DMS 273 treated with DMSO at 0.1 percent for 48 hours (cell line): Measurements from ENCODE around the gene CACFD1.
A peak's percentile ranks its signal among the peaks of the same experiment; 100 is the strongest.

ENCODE experiments used
- DNase-seq: peaks from one replicate; lab custom pipeline; 2025; lab: John Stamatoyannopoulos, UW

Gene CACFD1

DNA sequence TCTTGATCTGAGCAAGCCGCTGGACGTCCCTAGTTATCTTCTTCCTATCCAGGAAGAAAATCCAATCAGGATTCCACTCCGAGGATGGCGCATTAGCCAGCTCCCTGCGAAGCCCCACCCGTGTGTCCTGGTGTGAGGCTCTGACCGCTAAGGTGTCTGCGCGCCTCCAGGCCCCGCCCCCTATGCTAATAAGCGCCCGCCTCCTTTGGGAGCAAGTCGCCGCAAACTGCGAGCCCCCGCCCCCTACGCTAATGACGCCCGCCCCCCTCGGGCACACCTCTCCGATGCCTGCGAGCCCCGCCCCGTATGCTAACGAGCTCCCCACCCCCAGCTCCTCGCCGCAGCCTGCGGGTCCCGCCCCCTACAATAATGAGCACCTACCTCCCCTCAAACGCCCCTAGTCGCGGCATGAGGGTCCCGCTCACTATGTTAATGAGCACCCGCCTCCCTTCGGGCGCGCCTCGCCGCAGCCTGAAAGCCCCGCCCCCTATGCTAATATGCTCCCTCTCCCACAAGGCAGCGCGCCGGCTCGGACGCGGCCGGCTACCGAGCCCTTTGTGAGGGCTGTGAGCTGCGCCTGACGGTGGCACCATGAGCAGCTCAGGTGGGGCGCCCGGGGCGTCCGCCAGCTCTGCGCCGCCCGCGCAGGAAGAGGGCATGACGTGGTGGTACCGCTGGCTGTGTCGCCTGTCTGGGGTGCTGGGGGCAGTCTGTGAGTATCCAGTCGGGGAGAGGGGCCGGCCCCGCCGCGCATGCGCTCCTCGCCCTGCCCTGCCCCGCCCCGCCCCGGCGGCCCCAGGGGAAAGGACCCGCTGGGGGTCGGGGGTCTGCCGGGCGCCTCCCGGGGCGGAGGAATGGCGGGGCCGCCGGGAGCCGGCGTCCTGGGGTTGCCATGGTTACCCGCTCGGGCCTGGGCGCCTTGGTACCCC, at the start of gene CACFD1:
Gene CACFD1 (plus strand): TSS at position 503 of the 929 bp plus-strand sequence. CDS start 89 bp downstream, at position 592.
- DNase-seq: peak; percentile 79

DNA sequence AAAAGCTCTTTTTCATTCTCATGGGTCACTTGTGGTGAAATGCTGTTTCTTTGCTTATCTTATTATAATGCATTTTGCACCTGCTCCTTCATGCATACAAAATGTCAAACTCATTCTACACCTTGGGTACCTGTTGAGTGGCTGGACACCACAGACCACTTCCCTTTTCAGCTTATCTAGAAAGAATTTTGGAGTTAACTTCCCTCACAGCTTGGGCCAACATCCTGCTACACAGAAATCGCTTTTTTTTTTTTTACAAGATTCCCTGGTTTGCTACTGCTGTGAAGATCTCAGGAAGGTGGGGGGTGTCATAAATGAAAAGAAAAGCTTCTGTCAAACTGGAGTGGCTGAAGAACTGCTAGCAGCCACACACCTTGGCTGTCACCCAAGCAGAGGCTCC, 44.6 kb upstream of the CACFD1 start:
- no peak for DNase-seq

DNA sequence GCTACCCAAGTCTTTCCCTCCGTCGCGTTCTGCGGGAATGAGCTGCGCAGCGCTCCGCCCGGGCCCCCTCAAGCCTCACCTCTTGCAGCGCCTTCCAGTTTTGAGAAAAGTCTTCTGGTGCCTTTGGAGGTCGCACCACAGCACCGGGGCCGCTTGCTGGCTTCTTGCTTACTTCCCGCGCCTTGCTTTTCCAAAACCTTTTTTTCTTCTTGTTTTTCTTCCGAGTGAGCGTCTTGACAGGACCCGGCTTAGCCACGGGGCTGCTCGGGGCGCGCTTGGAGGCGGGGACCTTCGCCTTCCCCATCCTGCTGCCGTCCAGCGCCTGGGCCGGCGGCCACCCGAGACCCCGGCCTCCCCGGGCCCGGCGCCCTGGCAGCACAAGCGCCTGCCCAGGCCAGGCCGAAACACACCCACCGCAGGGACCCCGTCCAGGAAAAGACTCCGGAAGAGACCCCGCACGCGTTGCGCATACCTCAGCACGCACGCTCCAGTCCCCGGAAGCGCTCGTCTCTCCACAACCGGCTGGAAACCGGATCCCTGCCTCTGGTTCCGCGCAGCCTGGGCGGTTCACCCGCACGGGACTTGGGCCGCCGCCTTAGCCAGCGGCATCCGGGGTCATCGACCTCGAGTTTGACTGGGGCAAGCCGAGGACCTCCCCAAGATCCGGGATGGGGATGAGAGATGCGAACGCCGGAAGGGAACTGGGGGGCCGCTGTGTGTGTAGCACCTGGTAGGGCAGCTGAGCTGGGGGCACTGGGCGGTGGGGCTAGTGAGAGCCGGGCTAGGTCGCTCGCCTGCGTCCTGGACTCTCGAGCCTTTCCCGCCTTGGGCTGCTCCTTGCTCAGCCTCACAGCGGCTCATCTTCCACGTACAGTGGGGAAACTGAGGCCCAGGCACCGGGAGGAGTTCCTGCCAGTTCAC, 42.0 kb upstream of the CACFD1 start, which contains the start of gene REXO4:
Gene REXO4 (minus strand): TSS at position 470 of the 921 bp plus-strand sequence. CDS start 166 bp downstream, at position 304.
- peak; percentile 53 for DNase-seq

DNA sequence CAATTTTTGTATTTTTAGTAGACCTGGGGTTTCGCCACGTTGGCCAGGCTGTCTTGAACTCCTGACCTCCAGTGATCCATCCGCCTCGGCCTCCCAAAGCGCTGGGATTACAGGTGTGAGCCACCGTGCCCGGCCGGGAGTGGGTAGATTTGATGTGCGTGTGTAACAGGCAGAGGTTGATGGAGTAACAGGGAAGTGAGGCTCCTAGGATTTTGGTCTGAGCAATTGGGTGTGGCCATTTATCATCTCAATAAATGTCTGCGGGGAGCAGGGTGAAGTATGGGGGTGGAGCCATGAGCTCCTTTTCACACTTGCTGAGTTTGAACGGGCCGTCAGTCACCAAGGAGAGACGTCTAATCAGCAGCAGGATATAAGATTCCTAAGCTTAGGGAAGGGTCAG, 40.8 kb upstream of the CACFD1 start:
- no peak for DNase-seq

DNA sequence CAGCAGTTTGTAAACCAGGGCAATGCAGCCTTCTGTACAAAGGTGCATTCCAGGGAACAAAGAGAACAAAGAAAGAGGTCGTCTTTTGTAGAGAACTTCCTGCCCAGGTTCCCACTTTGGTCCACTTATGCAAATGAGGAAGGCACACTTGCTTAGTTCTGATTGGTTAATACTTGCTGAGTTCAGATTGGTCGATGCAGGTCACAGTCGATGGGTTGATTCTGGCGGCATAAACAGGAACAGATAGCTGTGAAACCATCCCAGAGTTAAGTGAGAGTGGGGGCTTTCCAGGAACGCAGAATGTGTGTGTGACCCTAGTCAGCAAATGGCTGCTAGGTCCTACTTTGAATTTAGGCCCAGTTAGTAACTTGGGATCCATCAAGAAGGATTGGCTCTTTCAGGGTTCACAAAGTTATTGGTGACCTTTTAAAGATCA, 39.4 kb upstream of the CACFD1 start:
- DNase-seq: no peak

DNA sequence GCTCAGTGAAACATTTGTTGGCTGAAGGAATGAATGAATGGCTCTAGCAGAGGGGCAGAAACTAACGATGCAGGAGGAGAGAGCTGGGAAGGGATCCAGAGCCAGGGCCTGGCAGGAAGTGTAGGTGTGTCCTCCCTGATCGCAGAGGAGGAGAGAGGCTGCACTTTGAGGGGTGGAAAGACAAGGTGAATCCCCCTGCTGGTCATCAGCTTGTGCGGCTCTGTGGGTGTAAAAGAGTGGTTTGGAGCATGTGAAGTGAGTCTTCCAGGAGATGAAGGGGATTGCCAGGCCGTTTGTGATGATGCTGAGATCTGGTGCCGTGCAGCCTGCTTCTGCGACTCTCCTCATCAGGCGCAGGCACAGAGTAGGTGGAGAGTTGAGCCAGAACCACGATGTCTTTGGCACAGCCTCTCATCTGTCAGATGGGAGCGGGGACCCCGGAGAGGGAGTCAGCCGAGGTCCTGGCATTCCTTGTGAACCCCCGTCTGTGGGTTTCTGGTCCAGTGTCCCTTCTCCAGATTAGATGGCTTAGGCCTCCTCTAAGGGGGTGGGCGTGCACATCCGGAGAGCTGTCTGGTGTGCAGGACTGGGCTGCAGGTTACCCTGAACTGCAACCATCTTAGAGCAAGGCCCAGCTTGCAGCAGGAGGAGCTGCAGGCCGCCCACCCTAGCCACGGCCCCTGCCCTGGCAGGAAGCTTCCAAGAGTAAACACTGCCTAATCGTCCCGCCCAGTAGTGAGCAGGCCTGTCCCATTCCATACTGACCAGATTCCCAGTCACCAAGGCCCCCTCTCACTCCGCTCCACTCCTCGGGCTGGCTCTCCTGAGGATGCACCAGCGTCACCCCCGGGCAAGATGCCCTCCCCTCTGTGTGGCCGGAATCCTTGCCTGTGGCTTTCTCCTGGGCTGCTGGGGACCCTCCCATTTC, 37.9 kb upstream of the CACFD1 start, which contains the start of gene ADAMTS13:
Gene ADAMTS13 (plus strand): TSS at position 753 of the 928 bp plus-strand sequence. CDS start 77 bp downstream, at position 830.
- no peak for DNase-seq

DNA sequence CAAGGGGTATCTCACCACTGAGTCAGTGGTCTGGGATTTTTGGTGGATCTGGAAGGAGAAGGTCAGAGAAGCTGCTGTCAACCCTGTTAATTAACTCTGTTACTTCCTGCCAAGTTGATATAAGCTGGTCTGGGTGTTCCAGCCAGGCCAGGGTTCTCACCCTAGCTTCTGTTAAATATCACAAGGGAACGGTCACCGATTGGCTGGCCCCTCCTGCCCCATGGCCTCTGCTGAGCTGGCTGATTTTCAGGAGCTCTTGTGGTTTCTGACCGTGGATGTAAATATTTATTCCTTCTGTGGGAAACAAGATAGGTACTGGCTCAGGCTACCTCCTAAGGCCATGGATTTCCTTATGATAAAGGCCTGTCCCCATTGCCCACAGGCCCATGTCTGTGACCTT, 36.6 kb upstream of the CACFD1 start:
- DNase-seq: no peak

DNA sequence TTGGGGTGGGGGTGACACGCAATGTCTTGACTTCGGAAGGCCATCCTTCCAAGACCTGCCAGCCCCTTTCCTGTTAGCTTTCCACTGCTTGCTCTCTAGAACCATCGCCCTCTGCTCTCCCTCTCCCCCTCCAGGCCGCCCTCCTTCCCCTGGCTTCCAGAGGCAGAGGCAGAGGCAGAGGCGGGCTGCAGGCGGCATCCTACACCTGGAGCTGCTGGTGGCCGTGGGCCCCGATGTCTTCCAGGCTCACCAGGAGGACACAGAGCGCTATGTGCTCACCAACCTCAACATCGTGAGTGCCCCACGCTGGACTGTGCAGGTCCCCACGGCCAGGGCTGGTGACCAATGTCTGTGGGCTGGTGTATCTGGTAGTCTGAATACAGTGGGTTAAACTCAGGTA, 35.6 kb upstream of the CACFD1 start:
- no peak for DNase-seq

DNA sequence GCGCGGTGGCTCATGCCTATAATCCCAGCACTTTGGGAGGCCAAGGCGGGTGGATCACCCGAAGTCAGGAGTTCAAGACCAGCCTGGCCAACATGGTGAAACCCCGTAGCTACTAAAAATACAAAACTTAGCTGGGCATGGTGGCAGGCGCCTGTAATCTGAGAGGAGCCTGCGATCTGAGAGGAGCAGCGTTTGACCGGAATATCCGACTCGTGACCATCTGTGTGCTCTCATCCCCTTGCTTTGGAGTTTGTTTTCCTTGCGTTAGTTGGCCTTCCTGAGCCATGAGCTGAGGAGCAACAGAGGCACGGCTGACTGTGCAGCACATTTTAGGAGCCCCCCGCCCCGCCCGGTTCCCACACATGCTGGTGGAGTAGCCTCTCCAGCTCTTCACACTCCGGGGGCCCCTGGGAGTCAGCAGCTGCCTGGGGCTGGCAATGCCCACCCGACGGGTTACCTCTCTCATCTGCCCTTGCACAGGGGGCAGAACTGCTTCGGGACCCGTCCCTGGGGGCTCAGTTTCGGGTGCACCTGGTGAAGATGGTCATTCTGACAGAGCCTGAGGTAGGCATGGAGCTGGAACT, 34.6 kb upstream of the CACFD1 start:
- no peak for DNase-seq

DNA sequence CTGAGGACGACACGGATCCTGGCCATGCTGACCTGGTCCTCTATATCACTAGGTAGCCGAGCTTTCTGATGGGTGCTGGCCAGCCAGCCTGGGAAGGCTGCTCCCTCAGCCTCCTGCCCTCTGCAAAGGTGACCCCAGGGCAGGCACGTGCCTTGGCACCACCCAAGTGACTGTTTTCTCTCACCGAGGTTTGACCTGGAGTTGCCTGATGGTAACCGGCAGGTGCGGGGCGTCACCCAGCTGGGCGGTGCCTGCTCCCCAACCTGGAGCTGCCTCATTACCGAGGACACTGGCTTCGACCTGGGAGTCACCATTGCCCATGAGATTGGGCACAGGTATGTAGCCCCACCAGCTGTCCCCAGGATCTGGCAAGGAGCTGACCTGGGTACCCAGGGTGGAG, 33.8 kb upstream of the CACFD1 start:
- no peak for DNase-seq

DNA sequence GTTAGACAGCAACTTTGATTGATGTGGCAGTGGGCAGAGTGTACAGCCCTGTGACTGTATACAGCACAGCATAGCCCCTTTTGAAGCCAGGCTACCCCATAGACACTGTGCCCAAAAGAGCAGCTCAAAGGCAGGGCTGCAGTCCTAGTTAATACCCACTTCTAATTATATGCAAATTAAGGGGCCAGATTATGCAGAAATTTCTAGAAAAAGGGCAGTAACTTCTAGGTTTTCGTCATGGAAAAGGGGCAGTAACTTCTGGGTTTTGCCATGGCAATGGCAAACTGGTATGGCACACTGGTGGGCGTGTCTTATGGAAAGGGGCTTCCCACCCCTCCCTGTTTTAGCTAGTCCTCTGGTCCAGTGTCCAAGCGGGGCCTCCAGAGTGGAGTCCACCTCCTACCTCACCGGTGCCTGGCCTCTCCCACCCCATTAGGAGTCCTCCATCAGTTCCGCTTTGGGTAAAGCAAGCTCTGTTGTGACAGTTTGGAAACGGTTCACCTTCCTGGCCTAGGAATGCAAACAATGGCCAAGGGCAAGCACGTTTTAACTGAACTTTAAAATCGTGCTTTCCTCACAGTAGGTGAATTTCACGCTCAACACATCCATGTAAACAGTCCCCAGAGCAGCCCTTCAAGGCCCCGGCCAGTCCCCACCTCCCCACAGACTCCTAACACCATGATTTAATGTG, 32.0 kb upstream of the CACFD1 start:
- no peak for DNase-seq

DNA sequence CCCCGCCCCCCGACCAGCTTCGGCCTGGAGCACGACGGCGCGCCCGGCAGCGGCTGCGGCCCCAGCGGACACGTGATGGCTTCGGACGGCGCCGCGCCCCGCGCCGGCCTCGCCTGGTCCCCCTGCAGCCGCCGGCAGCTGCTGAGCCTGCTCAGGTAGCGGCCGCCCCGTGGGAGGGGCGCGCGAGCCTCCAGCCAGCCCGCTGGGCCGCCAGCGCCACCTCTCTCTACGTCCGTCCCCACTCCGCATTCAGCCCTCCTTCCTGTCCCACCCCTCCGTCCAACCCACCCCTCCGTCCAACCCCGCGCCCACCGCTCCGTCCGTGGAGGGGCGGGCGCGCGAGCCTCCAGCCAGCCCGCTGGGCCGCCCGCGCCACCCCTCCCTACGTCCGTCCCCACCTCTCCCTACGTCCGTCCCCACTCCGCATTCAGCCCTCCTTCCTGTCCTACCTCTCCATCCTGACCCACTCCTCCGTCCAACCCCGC, 31.1 kb upstream of the CACFD1 start:
- DNase-seq: no peak

DNA sequence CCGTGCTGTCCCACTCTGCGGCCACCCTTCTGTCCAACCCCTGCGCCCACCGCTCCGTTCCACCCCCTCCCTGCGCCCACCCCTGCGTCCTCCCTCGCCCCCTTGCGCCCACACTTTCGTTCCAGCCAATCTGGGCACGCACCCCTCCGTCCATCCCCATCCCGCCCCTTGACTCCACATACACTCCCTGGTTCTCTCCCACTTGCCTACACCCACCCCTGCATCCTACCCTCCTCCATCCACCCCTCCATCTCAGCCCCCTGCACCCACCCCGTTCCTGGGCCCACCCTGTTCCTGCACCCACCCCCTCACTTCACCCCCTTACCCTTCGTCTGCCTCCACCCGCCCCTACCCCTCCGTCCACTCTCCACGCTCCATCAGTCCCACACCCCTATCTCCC, 30.6 kb upstream of the CACFD1 start:
- DNase-seq: no peak

DNA sequence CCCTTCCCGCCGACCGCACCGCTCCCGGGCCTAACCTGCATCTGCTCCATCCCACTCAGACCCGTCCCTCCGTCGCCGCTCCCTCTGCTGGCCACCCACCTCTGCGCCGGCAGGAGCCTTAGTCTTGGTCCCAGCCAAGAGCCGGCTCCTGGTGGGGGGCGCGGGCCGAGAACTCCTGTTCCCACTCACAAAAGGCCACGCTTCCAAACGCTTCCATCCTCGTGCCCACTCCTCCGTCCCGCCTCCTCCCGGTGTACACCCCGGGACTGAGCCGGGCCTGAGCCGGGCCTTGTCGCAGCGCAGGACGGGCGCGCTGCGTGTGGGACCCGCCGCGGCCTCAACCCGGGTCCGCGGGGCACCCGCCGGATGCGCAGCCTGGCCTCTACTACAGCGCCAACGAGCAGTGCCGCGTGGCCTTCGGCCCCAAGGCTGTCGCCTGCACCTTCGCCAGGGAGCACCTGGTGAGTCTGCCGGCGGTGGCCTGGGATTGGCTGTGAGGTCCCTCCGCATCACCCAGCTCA, 30.1 kb upstream of the CACFD1 start:
- no peak for DNase-seq

DNA sequence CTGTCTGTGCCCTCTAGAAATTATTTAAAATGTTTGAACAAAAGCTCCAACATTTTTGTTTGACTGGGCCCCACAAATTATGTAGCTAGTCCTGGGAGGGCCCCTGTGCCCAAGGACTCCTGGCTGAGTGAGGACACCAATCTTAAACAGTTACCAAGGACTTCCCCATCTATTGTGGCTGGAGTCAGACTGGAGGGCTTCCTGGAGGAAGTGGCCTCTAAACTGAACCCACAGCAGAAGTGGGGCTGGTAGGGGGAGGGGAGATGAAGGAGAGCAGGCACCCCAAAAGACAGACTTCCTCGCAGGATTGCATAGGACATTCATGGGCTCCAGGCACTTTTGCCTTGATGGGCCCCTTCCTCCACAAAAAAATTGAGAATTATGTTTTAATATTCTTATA, 29.5 kb upstream of the CACFD1 start:
- DNase-seq: no peak

DNA sequence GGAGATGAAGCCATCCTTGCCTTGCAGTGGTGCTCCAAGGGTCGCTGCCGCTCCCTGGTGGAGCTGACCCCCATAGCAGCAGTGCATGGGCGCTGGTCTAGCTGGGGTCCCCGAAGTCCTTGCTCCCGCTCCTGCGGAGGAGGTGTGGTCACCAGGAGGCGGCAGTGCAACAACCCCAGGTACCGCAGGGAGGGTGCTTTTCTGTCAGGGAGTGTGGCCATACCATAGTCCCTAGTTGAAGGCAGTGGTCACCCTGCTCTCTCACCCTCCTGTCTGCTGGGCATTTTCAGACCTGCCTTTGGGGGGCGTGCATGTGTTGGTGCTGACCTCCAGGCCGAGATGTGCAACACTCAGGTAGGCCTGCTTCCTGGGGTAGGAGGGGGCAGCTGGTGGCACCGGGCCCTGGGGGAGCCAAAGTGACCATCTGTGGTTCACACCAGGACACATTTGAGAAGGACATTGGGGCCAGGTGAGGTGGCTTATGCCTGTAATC, 26.4 kb upstream of the CACFD1 start:
- DNase-seq: no peak

DNA sequence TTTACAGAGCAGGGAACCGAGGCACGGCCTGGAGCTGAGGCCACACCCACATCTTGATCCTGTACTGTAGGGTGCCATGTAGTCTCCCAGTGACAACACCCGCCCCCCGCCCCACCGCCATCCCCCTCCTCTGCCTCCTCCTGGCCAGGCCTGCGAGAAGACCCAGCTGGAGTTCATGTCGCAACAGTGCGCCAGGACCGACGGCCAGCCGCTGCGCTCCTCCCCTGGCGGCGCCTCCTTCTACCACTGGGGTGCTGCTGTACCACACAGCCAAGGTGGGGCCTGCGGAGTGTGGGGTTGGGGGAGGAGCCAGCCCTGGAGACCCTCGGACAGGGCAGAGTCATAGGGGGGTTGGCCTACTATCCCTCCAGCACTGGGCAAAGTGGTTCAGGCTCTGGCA, 23.1 kb upstream of the CACFD1 start:
- DNase-seq: no peak

DNA sequence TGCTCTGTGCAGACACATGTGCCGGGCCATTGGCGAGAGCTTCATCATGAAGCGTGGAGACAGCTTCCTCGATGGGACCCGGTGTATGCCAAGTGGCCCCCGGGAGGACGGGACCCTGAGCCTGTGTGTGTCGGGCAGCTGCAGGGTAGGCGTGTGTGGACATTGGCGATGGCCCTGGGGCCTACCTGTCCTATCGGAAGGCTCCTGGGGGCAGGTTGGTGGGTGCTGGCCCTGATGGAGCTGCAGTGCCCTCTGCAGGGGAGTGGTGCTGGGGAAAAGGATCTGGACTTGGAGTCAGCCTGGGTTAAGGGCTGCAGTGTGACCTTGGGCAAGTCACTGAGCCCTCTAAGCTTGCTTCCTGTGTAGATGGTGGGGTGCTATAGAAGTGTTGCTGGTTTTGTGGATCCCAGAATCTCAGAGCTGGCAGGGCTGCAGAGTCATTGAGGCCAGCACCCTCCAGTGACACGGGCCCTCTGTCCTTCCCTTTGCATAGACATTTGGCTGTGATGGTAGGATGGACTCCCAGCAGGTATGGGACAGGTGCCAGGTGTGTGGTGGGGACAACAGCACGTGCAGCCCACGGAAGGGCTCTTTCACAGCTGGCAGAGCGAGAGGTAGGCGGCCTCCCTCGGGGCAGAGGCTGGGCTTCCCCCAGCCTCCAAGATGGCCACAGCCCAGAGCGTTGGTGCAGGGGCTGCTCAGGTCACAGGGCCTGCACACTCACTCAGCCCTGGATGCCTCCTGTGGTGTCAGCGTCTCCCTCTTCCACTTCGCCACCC, 21.8 kb upstream of the CACFD1 start:
- no peak for DNase-seq

DNA sequence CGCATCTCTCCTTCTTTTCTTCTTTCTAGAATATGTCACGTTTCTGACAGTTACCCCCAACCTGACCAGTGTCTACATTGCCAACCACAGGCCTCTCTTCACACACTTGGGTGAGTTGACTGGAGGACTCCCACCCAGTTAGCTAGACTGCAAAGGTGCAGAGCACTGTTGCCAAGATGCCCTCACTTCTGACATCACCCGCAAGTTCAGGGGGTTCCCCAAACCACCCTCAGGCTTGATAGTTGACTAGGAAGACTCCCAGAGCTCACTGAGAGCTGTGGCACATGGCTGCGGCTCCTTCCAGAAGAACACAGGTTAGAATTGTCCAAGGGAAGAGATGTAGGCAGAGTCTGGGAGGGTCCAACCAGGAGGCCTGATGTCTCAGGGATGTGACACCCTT, 20.4 kb upstream of the CACFD1 start:
- no peak for DNase-seq
